Endothelial cell of umbilical vein (primary cell): ENCODE data around the gene CSGALNACT2. TPM values are rescaled to one million over a fixed set of nuclear protein-coding genes. Genes with fewer than 3 reads are reported as not detected.

Experiments
- BruUV-seq: library from RNA; stranded (reverse); fragments of 400-500 nt; replicated peaks from 2 replicates; lab custom pipeline; 2021; lab: Mats Ljungman, UMichigan
- CTCF ChIA-PET: fragments of 300-600, 350-600 bp; sonication (Branson Sonifier 250); formaldehyde crosslinking; loops from one replicate; lab custom pipeline; 2021; ENCODE audit warnings: antibody characterized with exemption, inconsistent platforms; lab: Charles Lee
- POLR2A ChIA-PET: fragments of 300-600, 350-600 bp; sonication (Branson Sonifier 250); formaldehyde crosslinking; loops from one replicate; lab custom pipeline; 2021; ENCODE audit warnings: antibody characterized with exemption, inconsistent platforms; lab: Charles Lee
- DNase-seq: peaks from one replicate; pipeline ENCODE4 v3.0.0-alpha.2; 2011; ENCODE audit warnings: low read depth, low spot score
- FAIRE-seq: peaks from 2 replicates; lab custom pipeline; 2011; peaks lifted over from hg19 to GRCh38; lab: Jason Lieb, UNC
- H2AFZ ChIP-seq: 2 replicates; pipeline ENCODE4 v1.6.0; 2012; ENCODE audit warnings: low read depth, low read length, control low read depth, inconsistent platforms
- H3K27ac ChIP-seq: 2 replicates; pipeline ENCODE4 v1.5.1; 2011; ENCODE audit warnings: low read depth, mild to moderate bottlenecking, control low read depth, low read length, moderate library complexity; ENCODE audit not compliant: insufficient read depth
- H3K27me3 ChIP-seq, 2 experiments: 2 replicates each; pipeline versions ENCODE4 v1.6.0 to v1.6.1; 2011; ENCODE audit warnings: low read length in 2 of 2, mixed read lengths in 1 of 2; ENCODE audit not compliant: control insufficient read depth in 2 of 2, insufficient read depth in 2 of 2
- H3K36me3 ChIP-seq, 2 experiments: 2 replicates in 1 of 2; 3 replicates in 1 of 2; pipeline ENCODE4 v1.5.1; 2011; ENCODE audit warnings: low read length in 2 of 2, mild to moderate bottlenecking in 1 of 2, moderate library complexity in 1 of 2; ENCODE audit not compliant: control insufficient read depth in 2 of 2, insufficient read depth in 2 of 2; ENCODE audit errors: extremely low read depth in 1 of 2
- H3K4me1 ChIP-seq: 3 replicates; pipeline ENCODE4 v1.5.1; 2011; ENCODE audit warnings: mild to moderate bottlenecking, low read length; ENCODE audit not compliant: control insufficient read depth, insufficient read depth; ENCODE audit errors: extremely low read depth
- H3K4me2 ChIP-seq: 2 replicates; pipeline ENCODE4 v1.6.1; 2011; ENCODE audit warnings: low read length, control low read depth, mixed read lengths; ENCODE audit not compliant: insufficient read depth
- H3K4me3 ChIP-seq, 3 experiments: fragments of 200-600 bp in 1 of 3; sonication (generic), shearing (Covaris generic) in 1 of 3; replicated peaks in 1 of 3; 2 replicates each; pipeline ENCODE4 v1.5.1; 2011 to 2016; ENCODE audit warnings: control low read depth in 3 of 3, low read length in 3 of 3, mild to moderate bottlenecking in 2 of 3, inconsistent platforms in 1 of 3, low read depth in 1 of 3, moderate library complexity in 1 of 3; ENCODE audit not compliant: insufficient read depth in 1 of 3
- H3K79me2 ChIP-seq: 2 replicates; pipeline ENCODE4 v1.6.0; 2012; ENCODE audit warnings: low read length, inconsistent platforms; ENCODE audit not compliant: control insufficient read depth, insufficient read depth
- H3K9ac ChIP-seq: replicated peaks from 2 replicates; pipeline ENCODE3; 2011; ENCODE audit warnings: low read length, control low read depth; ENCODE audit not compliant: insufficient read depth; ENCODE audit errors: extremely low read depth
- H3K9me1 ChIP-seq: replicated peaks from 3 replicates; pipeline ENCODE4 v1.6.0; 2011; ENCODE audit warnings: mild to moderate bottlenecking, low read length; ENCODE audit not compliant: control insufficient read depth, insufficient read depth; ENCODE audit errors: extremely low read depth
- H3K9me3 ChIP-seq: replicated peaks from 2 replicates; pipeline ENCODE4 v1.5.1; 2012; ENCODE audit warnings: low read length, inconsistent platforms; ENCODE audit not compliant: control insufficient read depth, insufficient read depth
- H4K20me1 ChIP-seq: replicated peaks from 2 replicates; pipeline ENCODE3; 2011; ENCODE audit warnings: mild to moderate bottlenecking, low read length; ENCODE audit not compliant: control insufficient read depth, insufficient read depth; ENCODE audit errors: extremely low read depth
- EZH2 ChIP-seq: IDR thresholded peaks from 2 replicates; pipeline ENCODE4 v1.6.1; 2012; ENCODE audit warnings: borderline replicate concordance, low read depth, mild to moderate bottlenecking, moderate library complexity, low read length, inconsistent platforms; ENCODE audit not compliant: severe bottlenecking
- GATA2 ChIP-seq: IDR thresholded peaks from 2 replicates; pipeline ENCODE4 v1.7.0; 2011; ENCODE audit warnings: low read depth, mild to moderate bottlenecking, moderate library complexity, mixed read lengths, low read length; ENCODE audit not compliant: insufficient read length, insufficient read depth
- JUN ChIP-seq: IDR thresholded peaks from 2 replicates; pipeline ENCODE4 v1.6.1; 2011; ENCODE audit warnings: borderline replicate concordance, low read depth; ENCODE audit not compliant: insufficient read length, insufficient read depth
- MYC ChIP-seq: IDR thresholded peaks from one replicate; pipeline ENCODE4 v1.6.1; 2011; ENCODE audit warnings: mild to moderate bottlenecking, low read depth, low read length
- dilution Hi-C: fragments of 300-500 bp; cut with MboI; formaldehyde crosslinking; loops from one replicate; pipeline ENCODE4 v1.15.0; 2019; ENCODE audit warnings: low sequenced_read_pairs; ENCODE audit not compliant: extremely low pct_ligation_motif_present
- intact Hi-C: fragments of 100-400 bp; cut with micrococcal nuclease; formaldehyde crosslinking; loops from one replicate; pipeline ENCODE4 v1.10.0; 2022
- polyA plus RNA-seq, 4 experiments: library from polyadenylated mRNA; depleted of rRNA in 3 of 4; stranded (reverse) in 3 of 4; unstranded in 1 of 4; fragments of >200 nt; gene quantifications; 2 replicates each; pipeline versions ENCODE4 v1.2.1 to v1.2.3, GENCODE V29; 2011 to 2012; ENCODE audit warnings: missing spikeins in 1 of 4
- total RNA-seq: library from RNA; stranded (reverse); gene quantifications from 2 replicates; pipeline ENCODE4 v1.2.3, GENCODE V29; 2021
- TF ChIP-seq, protein P1 (sequence below), 2 donors: IDR thresholded peaks; 1 replicate in 1 of 2; 2 replicates in 1 of 2; pipeline ENCODE4 v1.5.1; 2011; ENCODE audit warnings: low read length in 2 of 2, mild to moderate bottlenecking in 2 of 2, moderate library complexity in 2 of 2, control low read depth in 1 of 2, inconsistent platforms in 1 of 2, low read depth in 1 of 2; ENCODE audit not compliant: insufficient read depth in 1 of 2; ENCODE audit errors: extremely low read depth in 1 of 2
- TF ChIP-seq, protein P2 (sequence below): IDR thresholded peaks from 2 replicates; pipeline ENCODE4 v1.6.1; 2011; ENCODE audit not compliant: insufficient read depth, insufficient read length

The CSGALNACT2 gene
- total and polyA plus RNA-seq, 2 donors (not counting 3 experiments of a cell fraction or from before 2014, with no cell fraction given): 9.7 to 17.7 TPM

DNA sequence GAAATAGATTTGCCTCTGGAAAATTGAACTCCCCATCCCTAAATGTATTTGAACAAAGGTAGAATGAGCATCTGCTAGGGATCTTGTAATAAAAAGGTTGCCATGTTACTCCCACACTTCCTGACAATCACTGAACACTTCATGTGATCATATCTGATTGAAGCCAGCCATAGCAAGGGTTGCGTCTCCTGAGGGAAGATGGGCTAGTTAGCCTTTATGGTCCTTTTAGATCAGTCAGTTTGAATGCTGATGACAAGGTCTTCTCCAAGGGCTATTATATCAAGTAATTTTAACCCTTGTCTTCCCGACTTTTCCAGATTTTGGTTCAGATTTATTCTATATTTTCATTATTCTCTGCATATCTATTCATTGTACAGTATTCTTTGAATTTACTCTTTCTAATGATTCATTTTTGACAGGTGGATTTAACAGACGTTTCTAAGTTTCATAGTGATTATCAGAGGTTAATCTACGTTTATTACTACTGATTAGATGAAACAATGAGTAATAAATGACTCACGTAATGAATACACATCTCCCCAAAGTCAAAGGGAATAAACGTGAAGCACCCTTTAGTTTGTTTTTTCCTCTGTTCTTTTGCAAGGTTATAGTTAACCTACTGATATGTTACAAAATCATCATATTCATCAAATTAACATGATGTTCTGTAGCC is 28.1 kb downstream of the CSGALNACT2 start:
- intact Hi-C loops: no loop called here
- no TSS peak for BruUV-seq

GRCh38 chr10:43166880-43167497 is 28.7 kb downstream of the CSGALNACT2 start:
- Histone ChIP-seq H3K4me1 (peaks cover 8% of the 10 kb centered on the region), H3K9me3 (no peaks in the 10 kb centered on the region), H3K27ac (no peak overlapping the region), H3K36me3 (peaks cover 2 to 7% of the 10 kb centered on the region in 2 experiments), H3K9ac (no peak overlapping the region), H3K4me3 (no peak overlapping the region), H3K79me2 (peaks cover 14% of the 10 kb centered on the region), H3K4me2 (no peak overlapping the region), H2AFZ (no peak overlapping the region), H3K27me3 (no peaks in the 10 kb centered on the region), H4K20me1 (no peaks in the 10 kb centered on the region), H3K9me1 (peaks cover 2% of the 10 kb centered on the region)
- dilution Hi-C loops: no loop called here
- BruUV-seq: no TSS peak
- ChIA-PET POLR2A (no interaction called here), CTCF (no interaction called here)
- intact Hi-C loops: no loop called here
- DNase-seq (no peak), FAIRE-seq (no peak)
- TF ChIP-seq GATA2 (no peak), MYC (no peak), JUN (no peak), EZH2 (no peak)
- TF ChIP-seq, protein P1, sequence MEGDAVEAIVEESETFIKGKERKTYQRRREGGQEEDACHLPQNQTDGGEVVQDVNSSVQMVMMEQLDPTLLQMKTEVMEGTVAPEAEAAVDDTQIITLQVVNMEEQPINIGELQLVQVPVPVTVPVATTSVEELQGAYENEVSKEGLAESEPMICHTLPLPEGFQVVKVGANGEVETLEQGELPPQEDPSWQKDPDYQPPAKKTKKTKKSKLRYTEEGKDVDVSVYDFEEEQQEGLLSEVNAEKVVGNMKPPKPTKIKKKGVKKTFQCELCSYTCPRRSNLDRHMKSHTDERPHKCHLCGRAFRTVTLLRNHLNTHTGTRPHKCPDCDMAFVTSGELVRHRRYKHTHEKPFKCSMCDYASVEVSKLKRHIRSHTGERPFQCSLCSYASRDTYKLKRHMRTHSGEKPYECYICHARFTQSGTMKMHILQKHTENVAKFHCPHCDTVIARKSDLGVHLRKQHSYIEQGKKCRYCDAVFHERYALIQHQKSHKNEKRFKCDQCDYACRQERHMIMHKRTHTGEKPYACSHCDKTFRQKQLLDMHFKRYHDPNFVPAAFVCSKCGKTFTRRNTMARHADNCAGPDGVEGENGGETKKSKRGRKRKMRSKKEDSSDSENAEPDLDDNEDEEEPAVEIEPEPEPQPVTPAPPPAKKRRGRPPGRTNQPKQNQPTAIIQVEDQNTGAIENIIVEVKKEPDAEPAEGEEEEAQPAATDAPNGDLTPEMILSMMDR (IDR thresholded peaks at IDR 0.05; ENCODE audit: extremely low read depth in 1 of 2, insufficient read depth in 1 of 2, low read depth in 1 of 2, low read length in 2 of 2): no peak
- TF ChIP-seq, protein P2, sequence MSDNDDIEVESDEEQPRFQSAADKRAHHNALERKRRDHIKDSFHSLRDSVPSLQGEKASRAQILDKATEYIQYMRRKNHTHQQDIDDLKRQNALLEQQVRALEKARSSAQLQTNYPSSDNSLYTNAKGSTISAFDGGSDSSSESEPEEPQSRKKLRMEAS: no peak

More for the DNA sequence above, 28.1 kb downstream of the CSGALNACT2 start:
- Histone ChIP-seq H4K20me1 (no peaks in the 10 kb centered on the region), H3K36me3 (peaks cover 2 to 8% of the 10 kb centered on the region in 2 experiments), H3K4me1 (peaks cover 8% of the 10 kb centered on the region), H3K4me3 (no peak overlapping the region), H3K9me1 (peaks cover 2% of the 10 kb centered on the region), H3K27me3 (no peaks in the 10 kb centered on the region), H2AFZ (no peak overlapping the region), H3K9me3 (no peaks in the 10 kb centered on the region), H3K79me2 (peaks cover 21% of the 10 kb centered on the region), H3K27ac (no peak overlapping the region), H3K9ac (no peak overlapping the region), H3K4me2 (no peak overlapping the region)
- POLR2A ChIA-PET: no interaction called here
- FAIRE-seq: no peak
- CTCF ChIA-PET: no interaction called here
- TF ChIP-seq EZH2 (no peak), JUN (peak; percentile 25), GATA2 (peak; percentile 31)
- DNase-seq: peak; percentile 12
- dilution Hi-C loops: no loop called here
